Activated CD8-positive, alpha-beta T cell treated with anti-CD3 and anti-CD28 coated beads for 36 hours (primary cell): Measurements from ENCODE around the gene TPBG. TPM values are rescaled to one million over a fixed set of nuclear protein-coding genes. Genes with fewer than 3 reads are reported as not detected.

Source experiments
- ATAC-seq: fragments of 200-7000 bp; cut with Tn5 transposase; one replicate; pipeline ENCODE4 v1.10.0; 2021; ENCODE audit warnings: mild to moderate bottlenecking, moderate library complexity
- CTCF ChIA-PET: fragments of 350-600 bp; sonication (Branson Sonifier 250); formaldehyde crosslinking; loops from one replicate; lab custom pipeline; 2021; ENCODE audit warnings: antibody characterized with exemption; lab: Charles Lee
- POLR2A ChIA-PET: fragments of 350-600 bp; sonication (Branson Sonifier 250); formaldehyde crosslinking; loops from one replicate; lab custom pipeline; 2021; ENCODE audit warnings: antibody characterized with exemption; lab: Charles Lee
- DNase-seq: peaks from one replicate; pipeline ENCODE4 v3.0.0-alpha.2; 2020
- H3K27ac Mint-ChIP-seq: one replicate; pipeline ENCODE4 v1.8.0; 2021; ENCODE audit warnings: mild to moderate bottlenecking, mixed read lengths
- H3K27me3 Mint-ChIP-seq: one replicate; pipeline ENCODE4 v1.8.0; 2021; ENCODE audit warnings: mixed read lengths
- H3K36me3 Mint-ChIP-seq: one replicate; pipeline ENCODE4 v1.8.0; 2021; ENCODE audit warnings: low read depth, mixed read lengths
- H3K4me1 Mint-ChIP-seq: one replicate; pipeline ENCODE4 v1.8.0; 2021; ENCODE audit warnings: low read depth, mixed read lengths
- H3K4me3 Mint-ChIP-seq: one replicate; pipeline ENCODE4 v1.8.0; 2021; ENCODE audit warnings: mild to moderate bottlenecking, moderate library complexity, mixed read lengths
- H3K9me3 Mint-ChIP-seq: one replicate; pipeline ENCODE4 v1.8.0; 2021; ENCODE audit warnings: mixed read lengths
- intact Hi-C: fragments of 100-400 bp; cut with micrococcal nuclease; formaldehyde crosslinking; loops from one replicate; pipeline ENCODE4 v1.10.0; 2022
- total RNA-seq, 2 experiments: library from RNA; stranded (reverse); gene quantifications; one replicate each; pipeline ENCODE4 v1.2.3, GENCODE V29; 2021
- TF ChIP-seq, protein P1 (sequence below): fragments of 200-600 bp; IDR thresholded peaks from one replicate; pipeline ENCODE4 v1.8.0; 2022; ENCODE audit warnings: antibody characterized with exemption, mild to moderate bottlenecking

Gene TPBG
- total RNA-seq, 2 experiments from 2014 or later = not detected

DNA sequence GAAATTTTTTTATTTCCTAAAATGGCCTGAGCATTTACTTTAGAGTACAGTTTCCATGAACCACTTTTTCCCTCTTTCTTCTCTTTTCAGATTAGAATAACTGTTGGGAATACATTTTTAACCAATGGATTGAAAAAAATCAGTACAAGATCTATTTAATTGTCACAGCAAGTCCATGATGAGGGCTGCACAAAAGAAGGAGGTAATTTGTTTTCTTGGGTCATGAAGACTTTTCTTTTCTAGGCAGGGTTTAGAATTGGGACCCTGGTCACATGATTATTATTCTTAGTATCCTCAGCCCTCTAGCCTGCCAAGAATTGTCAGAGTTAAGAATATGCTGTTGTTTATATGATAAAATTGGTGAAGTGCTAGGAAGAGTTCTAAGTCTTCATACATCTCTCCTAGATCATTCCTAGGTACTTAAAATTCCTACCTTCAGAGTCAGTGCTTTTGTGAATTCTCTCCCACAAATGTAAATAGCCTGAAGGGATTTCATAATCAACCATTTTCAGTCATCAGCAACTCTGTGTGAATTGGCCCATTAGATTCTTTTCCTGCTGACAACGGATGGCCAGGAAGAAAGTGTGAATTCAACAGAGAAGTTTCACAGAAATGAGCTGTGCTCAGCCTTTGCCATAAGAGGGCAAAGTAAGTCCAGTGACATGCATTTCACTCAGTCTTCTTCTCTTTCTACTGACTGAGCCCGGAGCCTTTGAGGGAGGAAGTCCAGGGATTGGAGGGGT lies 32.4 kb upstream of the TPBG start:
- Mint-ChIP-seq H3K9me3 (no peaks in the 10 kb centered on the region), H3K27ac (no peak overlapping the region), H3K4me1 (no peaks in the 10 kb centered on the region), H3K36me3 (no peaks in the 10 kb centered on the region), H3K27me3 (peaks cover 14% of the 10 kb centered on the region), H3K4me3 (no peak overlapping the region)
- ATAC-seq (no peak), DNase-seq (no peak)
- intact Hi-C loops = no loop called here
- POLR2A ChIA-PET = no interaction called here
- CTCF ChIA-PET = no interaction called here
- TF ChIP-seq, protein P1, sequence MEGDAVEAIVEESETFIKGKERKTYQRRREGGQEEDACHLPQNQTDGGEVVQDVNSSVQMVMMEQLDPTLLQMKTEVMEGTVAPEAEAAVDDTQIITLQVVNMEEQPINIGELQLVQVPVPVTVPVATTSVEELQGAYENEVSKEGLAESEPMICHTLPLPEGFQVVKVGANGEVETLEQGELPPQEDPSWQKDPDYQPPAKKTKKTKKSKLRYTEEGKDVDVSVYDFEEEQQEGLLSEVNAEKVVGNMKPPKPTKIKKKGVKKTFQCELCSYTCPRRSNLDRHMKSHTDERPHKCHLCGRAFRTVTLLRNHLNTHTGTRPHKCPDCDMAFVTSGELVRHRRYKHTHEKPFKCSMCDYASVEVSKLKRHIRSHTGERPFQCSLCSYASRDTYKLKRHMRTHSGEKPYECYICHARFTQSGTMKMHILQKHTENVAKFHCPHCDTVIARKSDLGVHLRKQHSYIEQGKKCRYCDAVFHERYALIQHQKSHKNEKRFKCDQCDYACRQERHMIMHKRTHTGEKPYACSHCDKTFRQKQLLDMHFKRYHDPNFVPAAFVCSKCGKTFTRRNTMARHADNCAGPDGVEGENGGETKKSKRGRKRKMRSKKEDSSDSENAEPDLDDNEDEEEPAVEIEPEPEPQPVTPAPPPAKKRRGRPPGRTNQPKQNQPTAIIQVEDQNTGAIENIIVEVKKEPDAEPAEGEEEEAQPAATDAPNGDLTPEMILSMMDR = no peak

DNA sequence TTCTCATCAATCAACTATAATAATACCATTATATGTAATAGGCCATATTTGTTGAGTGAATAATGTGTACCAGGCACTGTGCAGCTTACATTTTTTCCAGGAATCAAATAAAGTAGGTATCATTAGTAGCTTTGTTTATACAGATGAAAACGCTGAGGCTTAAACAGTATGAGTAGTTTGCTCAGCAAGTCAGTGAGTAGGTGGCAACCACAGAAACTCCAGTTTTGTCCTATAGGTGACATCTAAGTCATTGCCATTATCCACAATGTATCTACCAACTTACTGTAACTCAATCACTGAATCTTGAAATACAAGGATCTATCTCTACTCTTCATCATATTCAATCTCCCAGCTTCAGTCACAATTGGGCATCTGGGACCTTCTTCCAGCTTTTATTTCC lies 29.8 kb upstream of the TPBG start:
- ATAC-seq = no peak
- H3K4me3 Mint-ChIP-seq = no peak overlapping the region

DNA sequence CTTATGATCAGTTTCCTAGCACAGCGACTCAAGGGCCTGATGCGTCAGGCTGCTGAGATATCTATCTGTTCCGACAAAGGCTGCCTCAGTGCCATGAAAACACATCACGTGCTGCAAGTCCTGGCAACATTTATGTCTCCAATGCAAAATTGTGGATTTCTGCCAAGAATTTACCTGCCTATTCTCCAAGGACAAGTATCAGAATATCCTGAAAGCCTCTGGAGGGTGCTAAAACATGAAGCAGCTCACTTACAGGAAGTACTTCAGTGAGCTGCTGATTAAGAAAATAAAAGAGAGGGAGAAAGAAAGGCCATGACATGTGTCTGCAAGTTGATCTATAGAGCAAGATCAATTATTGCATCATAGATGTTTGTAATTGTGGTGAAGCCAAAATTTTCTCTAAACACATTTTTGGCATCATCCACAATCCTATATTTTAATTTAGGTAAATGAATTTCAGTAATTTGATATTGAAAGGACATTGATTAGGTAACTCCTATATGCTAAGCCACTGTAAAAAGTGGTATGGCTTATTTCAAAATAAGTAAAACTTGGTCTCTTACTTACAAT lies 25.8 kb upstream of the TPBG start:
- CTCF ChIA-PET = no interaction called here
- Mint-ChIP-seq H3K36me3 (no peaks in the 10 kb centered on the region), H3K4me3 (no peak overlapping the region), H3K27me3 (peaks cover 4% of the 10 kb centered on the region), H3K4me1 (no peaks in the 10 kb centered on the region), H3K9me3 (no peaks in the 10 kb centered on the region), H3K27ac (no peak overlapping the region)
- intact Hi-C loops = no loop called here
- no peak for ATAC-seq
- POLR2A ChIA-PET = no interaction called here
- TF ChIP-seq, protein P1 = no peak
- no peak for DNase-seq

More for the DNA sequence above, 29.8 kb upstream of the TPBG start:
- TF ChIP-seq, protein P1 = no peak
- DNase-seq = no peak
- H3K4me1 Mint-ChIP-seq = no peaks in the 10 kb centered on the region
- POLR2A ChIA-PET = no interaction called here
- CTCF ChIA-PET = interaction anchor here (1.2 kb wide), 1 partner anchor 10 kb away, joined by 3 read pairs; no protein-coding TSS in a partner anchor
- H3K9me3 Mint-ChIP-seq = no peaks in the 10 kb centered on the region
- no peak overlapping the region for H3K27ac Mint-ChIP-seq
- no peaks in the 10 kb centered on the region for H3K36me3 Mint-ChIP-seq
- intact Hi-C loops = no loop called here
- H3K27me3 Mint-ChIP-seq = peaks cover 9% of the 10 kb centered on the region

DNA sequence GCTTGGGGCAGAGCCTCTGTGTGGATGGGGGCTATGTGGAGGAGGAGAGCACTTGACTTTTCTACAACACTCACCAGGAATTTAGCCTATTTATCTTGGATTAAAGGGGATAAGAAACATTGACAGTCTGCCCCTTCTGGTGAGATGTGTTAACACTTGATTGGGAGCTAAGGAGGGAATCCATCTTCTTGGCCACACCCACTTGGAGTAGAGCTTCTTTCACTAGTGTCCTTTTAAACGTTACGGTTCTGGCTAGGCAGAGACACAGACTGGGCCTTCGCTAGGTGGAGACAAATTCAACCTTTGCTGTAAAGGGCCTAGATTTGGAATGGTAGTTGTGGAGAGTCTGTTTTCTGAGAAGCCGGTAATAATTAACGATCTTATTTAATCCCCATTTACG lies 15.5 kb upstream of the TPBG start:
- H3K4me1 Mint-ChIP-seq = no peaks in the 10 kb centered on the region
- H3K36me3 Mint-ChIP-seq = no peaks in the 10 kb centered on the region
- peaks cover 5% of the 10 kb centered on the region for H3K27me3 Mint-ChIP-seq
- TF ChIP-seq, protein P1 = no peak
- ChIA-PET CTCF (no interaction called here), POLR2A (no interaction called here)
- H3K9me3 Mint-ChIP-seq = peaks cover 2% of the 10 kb centered on the region
- H3K27ac Mint-ChIP-seq = no peak overlapping the region
- no peak for ATAC-seq
- no peak for DNase-seq
- intact Hi-C loops = no loop called here
- H3K4me3 Mint-ChIP-seq = no peak overlapping the region

DNA sequence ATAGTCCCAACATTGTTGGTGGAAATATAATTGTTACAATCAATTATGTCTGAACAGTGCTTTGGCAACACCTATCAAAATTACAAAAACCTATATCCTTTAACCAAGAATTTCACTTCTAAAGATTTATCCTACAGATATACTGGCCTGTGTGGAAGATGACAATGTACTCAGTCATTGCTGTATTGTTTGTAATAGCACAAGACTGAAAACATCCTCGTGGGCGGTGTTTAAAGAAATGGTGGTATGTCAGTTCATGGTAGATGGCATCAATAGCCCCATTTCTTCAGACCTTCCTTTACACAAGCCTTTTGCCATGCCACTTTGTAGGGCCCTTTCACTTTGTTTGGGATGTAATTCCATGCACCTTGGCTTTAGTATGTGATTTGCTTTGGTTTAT lies 9.8 kb upstream of the TPBG start:
- POLR2A ChIA-PET = no interaction called here
- H3K27ac Mint-ChIP-seq = no peak overlapping the region
- H3K27me3 Mint-ChIP-seq = peaks cover 12% of the 10 kb centered on the region
- intact Hi-C loops = no loop called here
- ATAC-seq = no peak
- DNase-seq = no peak
- H3K36me3 Mint-ChIP-seq = no peaks in the 10 kb centered on the region
- TF ChIP-seq, protein P1 = no peak
- CTCF ChIA-PET = no interaction called here
- H3K9me3 Mint-ChIP-seq = no peaks in the 10 kb centered on the region
- no peaks in the 10 kb centered on the region for H3K4me1 Mint-ChIP-seq
- no peak overlapping the region for H3K4me3 Mint-ChIP-seq
